ENCODE data around the gene RABIF.
"Not testable (repeated sequence)": the region's sequence is repeated elsewhere in the genome, so short reads cannot be mapped to it uniquely, and the experiment has no call there.

GRCh38 chr1:202912476-202912875 lies 23.5 kb upstream of the RABIF start:
- TF ChIP-seq, protein P1, sequence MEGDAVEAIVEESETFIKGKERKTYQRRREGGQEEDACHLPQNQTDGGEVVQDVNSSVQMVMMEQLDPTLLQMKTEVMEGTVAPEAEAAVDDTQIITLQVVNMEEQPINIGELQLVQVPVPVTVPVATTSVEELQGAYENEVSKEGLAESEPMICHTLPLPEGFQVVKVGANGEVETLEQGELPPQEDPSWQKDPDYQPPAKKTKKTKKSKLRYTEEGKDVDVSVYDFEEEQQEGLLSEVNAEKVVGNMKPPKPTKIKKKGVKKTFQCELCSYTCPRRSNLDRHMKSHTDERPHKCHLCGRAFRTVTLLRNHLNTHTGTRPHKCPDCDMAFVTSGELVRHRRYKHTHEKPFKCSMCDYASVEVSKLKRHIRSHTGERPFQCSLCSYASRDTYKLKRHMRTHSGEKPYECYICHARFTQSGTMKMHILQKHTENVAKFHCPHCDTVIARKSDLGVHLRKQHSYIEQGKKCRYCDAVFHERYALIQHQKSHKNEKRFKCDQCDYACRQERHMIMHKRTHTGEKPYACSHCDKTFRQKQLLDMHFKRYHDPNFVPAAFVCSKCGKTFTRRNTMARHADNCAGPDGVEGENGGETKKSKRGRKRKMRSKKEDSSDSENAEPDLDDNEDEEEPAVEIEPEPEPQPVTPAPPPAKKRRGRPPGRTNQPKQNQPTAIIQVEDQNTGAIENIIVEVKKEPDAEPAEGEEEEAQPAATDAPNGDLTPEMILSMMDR (IDR thresholded peaks at IDR 0.05): not testable (repeated sequence)
- not testable (repeated sequence) for TF ChIP-seq POLR2A (IDR thresholded peaks at IDR 0.05)

All from adrenal gland (tissue), 5 donors.